DMS79 treated with DMSO at 0.1 percent for 48 hours (cell line): ENCODE results near the gene KIAA0408.
"Not testable (repeated sequence)": the region's sequence is repeated elsewhere in the genome, so short reads cannot be mapped to it uniquely, and the experiment has no call there.

Experiments used
- DNase-seq: peaks from one replicate; lab custom pipeline; 2025; lab: John Stamatoyannopoulos, UW

The KIAA0408 gene

GRCh38 chr6:127412016-127412415 is 47.2 kb downstream of the KIAA0408 start:
- not testable (repeated sequence) for DNase-seq
